Subcutaneous adipose tissue (tissue), 4 donors: ENCODE results near the gene PYGM. TPM values are rescaled to one million over a fixed set of nuclear protein-coding genes. Genes with fewer than 3 reads are reported as not detected.

Experiments used
- total RNA-seq, 4 donors: library from RNA; depleted of rRNA; stranded (reverse); fragments of >200 nt; gene quantifications; one replicate each; pipeline ENCODE4 v1.1.0, GENCODE V29; 2016
- TF ChIP-seq, protein P1 (sequence below): fragments of 450-650 bp; IDR thresholded peaks from one replicate; pipeline ENCODE4 v1.5.1; 2016; ENCODE audit warnings: low read depth, mild to moderate bottlenecking, control low read depth, antibody characterized with exemption, moderate library complexity

PYGM gene
- total RNA-seq, 4 donors from 2014 or later, result 0.51 to 63.7 (median 4.4) TPM

DNA sequence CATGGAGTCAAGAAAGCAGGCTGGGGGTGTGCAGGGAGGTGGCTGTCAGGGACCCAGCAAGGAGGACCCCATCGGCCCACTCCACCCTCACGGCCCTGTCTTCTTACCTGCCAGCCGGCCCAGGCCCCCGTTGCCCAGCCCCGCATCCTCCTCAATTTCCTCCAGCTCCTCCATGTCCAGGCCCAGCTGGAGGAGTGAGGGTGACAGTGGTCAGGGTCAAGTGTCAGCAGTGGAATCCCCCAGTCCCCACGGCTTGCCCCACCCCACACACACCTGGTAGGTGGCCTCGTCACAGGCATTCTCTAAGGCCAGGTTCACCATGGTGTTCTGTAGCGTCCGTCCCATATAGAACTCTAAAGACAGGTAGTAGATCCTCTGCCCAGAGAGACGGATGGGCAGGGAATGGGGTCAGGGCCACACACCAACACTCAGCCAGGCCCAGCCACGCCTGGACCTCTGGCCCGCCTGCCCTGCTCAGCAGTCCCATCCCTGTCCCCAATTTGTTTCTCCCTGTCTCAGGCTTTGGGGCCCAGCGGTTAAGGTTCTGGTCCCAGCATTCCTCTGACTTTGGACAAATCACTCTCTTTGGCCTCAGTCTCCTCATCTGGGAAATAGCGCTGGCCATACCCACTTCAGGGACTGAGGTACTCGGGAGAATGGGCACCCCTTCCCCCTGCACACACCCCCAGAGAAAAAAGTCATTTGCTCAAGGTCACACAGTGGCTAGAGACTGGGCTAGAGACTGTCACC, 1.3 kb downstream of the PYGM start:
- TF ChIP-seq, protein P1, sequence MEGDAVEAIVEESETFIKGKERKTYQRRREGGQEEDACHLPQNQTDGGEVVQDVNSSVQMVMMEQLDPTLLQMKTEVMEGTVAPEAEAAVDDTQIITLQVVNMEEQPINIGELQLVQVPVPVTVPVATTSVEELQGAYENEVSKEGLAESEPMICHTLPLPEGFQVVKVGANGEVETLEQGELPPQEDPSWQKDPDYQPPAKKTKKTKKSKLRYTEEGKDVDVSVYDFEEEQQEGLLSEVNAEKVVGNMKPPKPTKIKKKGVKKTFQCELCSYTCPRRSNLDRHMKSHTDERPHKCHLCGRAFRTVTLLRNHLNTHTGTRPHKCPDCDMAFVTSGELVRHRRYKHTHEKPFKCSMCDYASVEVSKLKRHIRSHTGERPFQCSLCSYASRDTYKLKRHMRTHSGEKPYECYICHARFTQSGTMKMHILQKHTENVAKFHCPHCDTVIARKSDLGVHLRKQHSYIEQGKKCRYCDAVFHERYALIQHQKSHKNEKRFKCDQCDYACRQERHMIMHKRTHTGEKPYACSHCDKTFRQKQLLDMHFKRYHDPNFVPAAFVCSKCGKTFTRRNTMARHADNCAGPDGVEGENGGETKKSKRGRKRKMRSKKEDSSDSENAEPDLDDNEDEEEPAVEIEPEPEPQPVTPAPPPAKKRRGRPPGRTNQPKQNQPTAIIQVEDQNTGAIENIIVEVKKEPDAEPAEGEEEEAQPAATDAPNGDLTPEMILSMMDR, result no peak

DNA sequence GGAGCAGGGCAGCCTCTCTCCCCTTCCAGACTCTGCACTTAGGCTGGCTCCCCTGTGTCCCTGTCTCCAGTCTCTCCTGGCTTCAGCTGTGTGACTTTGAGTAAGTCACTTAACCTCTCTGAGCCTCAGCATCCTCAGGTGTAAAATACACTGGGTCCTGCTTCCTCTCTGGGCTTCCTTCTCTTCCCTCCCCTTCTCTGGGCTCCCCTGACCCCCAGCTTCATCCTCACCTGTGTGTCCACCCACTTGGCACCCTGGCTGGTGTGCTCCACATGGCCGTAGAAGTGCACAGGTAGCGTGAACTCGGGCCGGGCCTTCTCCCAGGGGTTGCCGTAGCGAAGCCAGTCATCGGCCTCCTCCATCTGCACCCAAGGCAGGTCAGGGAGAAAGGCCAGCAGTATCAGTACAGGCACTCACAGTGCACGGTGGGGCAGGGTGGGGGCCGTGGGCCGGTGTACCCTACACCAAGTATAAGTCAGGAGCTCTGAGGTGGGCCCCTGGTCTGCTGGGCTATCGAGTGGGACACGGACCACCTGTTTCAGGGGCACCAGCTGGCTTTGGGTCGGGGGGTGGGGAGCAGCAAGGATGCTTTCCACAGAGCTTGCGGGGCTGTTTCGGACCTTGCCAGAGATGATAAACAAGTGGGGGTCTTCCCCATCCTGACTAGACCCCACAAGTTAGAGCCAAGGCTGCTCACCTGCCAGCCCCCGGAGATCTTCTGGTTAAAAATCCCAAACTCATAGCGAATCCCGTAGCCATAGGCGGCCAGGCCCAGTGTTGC, 2.0 kb downstream of the PYGM start:
- TF ChIP-seq, protein P1, result no peak

- TF ChIP-seq, protein P1, result no peak
These were observed 4.0 kb downstream of the PYGM start for GRCh38 chr11:64755681-64756361.

DNA sequence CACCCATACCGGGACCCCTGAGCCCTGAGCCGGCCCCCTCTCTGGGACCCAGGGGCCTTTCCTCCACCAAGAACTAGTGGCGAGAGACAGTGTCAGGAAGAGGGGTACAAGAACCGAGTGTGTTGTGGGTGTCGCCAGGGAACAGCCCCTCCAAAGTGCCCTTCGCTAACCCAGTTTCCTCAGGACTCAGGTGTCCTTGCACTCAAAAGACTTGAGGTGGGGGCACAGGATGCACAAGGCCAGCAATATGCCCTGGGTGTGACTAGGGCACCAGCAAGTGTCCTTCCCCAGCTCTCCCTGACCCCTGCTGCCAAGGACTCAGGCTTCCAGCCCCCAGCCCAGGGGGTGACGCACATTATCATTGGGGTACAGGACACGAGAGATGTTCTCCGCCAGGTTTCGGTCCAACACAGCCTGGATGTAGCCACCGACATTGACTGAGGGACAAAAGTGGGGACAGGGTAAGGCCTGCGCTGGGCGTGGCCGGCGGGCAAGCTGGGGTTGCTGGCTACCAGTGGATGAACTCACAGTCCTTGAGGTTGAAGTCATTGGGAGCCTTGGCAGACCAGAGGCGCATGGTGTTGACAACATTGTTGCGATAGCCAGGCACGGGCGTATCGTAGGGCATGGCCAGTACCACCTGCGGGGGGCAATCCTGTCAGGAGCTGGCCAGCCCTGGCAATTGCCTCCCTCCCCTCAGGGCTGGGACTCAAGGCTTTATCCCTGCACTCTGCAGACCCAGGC, 4.7 kb downstream of the PYGM start:
- TF ChIP-seq, protein P1, result no peak

DNA sequence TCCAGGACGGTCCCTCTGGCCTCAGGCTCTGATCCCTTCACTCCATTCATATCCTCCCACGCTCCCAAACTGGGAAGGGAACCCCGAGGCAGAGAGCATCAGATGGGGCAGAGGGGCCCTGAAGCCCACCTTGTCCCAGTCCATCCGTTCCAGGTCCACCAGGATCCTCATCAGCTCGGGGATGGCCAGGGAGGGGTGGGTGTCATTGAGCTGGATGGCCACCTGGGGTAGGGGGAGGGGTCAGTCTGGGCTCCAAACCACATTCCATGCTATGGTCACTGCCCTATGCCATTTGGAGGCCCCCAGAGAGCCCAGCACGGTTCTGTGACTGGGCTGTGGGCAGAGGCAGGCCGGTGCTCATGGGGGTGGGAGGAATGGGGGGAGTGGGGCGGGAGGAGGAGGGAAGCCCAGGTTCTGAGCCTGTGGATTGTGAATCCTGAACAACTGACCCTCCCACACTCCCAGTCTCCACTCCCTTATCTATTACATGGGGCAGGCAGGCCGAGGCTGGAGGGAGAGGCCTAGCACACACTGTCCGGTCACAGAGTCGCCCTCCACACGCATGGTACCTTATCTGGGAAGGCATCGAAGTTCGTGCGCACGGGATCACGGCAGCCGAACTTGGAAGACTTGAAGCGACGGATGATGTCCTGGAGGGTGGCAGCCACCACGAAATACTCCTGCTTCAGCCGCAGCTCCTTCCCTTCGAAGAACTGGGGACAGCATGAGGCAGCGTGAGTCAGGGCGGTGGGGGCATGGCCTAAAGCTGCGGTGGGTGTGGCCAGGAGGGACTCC, 5.5 kb downstream of the PYGM start:
- TF ChIP-seq, protein P1, result no peak

GRCh38 chr11:64753380-64754123, 6.2 kb downstream of the PYGM start:
- TF ChIP-seq, protein P1, result no peak
